HepG2 (cell line): Measurements from ENCODE around the gene PIK3CB. TPM values are rescaled to one million over a fixed set of nuclear protein-coding genes. Genes with fewer than 3 reads are reported as not detected.

Experiments used
- ATAC-seq: fragments of 200-7000 bp; cut with Tn5 transposase; 3 replicates; pipeline ENCODE4 v1.9.1; 2020; ENCODE audit warnings: mild to moderate bottlenecking, moderate library complexity
- BruUV-seq: library from RNA; stranded (reverse); fragments of 400-500 nt; replicated peaks from 2 replicates; lab custom pipeline; 2021; lab: Mats Ljungman, UMichigan
- CTCF ChIA-PET: fragments of 300-600 bp; formaldehyde crosslinking; extraction: SDS; loops from one replicate; lab custom pipeline; 2021; ENCODE audit warnings: low total read pairs, inconsistent platforms, low intra/inter-chr PET ratio; lab: Yijun Ruan, JAX
- POLR2A ChIA-PET: fragments of 350-600 bp; sonication (Branson Sonifier 250); formaldehyde crosslinking; loops from one replicate; lab custom pipeline; 2020; ENCODE audit warnings: antibody characterized with exemption, inconsistent platforms; lab: Yijun Ruan, JAX
- DNase-seq: peaks from one replicate; pipeline ENCODE4 v3.0.0-alpha.2; 2015; ENCODE audit warnings: low spot score
- FAIRE-seq: peaks from 3 replicates; lab custom pipeline; 2011; peaks lifted over from hg19 to GRCh38; lab: Jason Lieb, UNC
- H2AFZ ChIP-seq: one replicate; pipeline ENCODE4 v1.6.1; 2011; ENCODE audit warnings: low read length, inconsistent platforms
- H3K27ac ChIP-seq: fragments of 300-600 bp; 3 replicates; pipeline ENCODE4 v1.8.0; 2011; ENCODE audit warnings: mixed run types, mild to moderate bottlenecking, mixed read lengths, low read length, inconsistent platforms; ENCODE audit not compliant: insufficient read depth; ENCODE audit errors: extremely low read length
- H3K27me3 ChIP-seq, 2 experiments: fragments of 200-600 bp in 1 of 2; 2 replicates in 1 of 2; 3 replicates in 1 of 2; pipeline versions ENCODE4 v1.6.0 to v1.8.0; 2011; ENCODE audit warnings: low read length in 2 of 2, mild to moderate bottlenecking in 2 of 2, moderate library complexity in 2 of 2, inconsistent platforms in 1 of 2; ENCODE audit not compliant: insufficient read depth in 2 of 2, control insufficient read depth in 1 of 2
- H3K36me3 ChIP-seq, 2 experiments: fragments of 200-600 bp in 1 of 2; replicated peaks in 1 of 2; 2 replicates in 1 of 2; 3 replicates in 1 of 2; pipeline versions ENCODE4 v1.5.1 to v1.8.0; 2011; ENCODE audit warnings: low read length in 2 of 2, inconsistent platforms in 1 of 2; ENCODE audit not compliant: insufficient read depth in 2 of 2, control insufficient read depth in 1 of 2
- H3K4me1 ChIP-seq: 2 replicates; pipeline ENCODE4 v1.5.1; 2012; ENCODE audit warnings: low read length, inconsistent platforms; ENCODE audit not compliant: insufficient read depth
- H3K4me2 ChIP-seq: 2 replicates; pipeline ENCODE4 v1.6.0; 2011; ENCODE audit warnings: low read depth, low read length, inconsistent platforms
- H3K4me3 ChIP-seq, 3 experiments: fragments of 200-600 bp in 1 of 3; sonication (generic), shearing (Covaris generic) in 1 of 3; replicated peaks in 1 of 3; 2 replicates each; pipeline ENCODE4 v1.5.1; 2011 to 2016; ENCODE audit warnings: low read length in 3 of 3, inconsistent platforms in 2 of 3, low read depth in 2 of 3, mild to moderate bottlenecking in 2 of 3, control low read depth in 1 of 3, mixed read lengths in 1 of 3; ENCODE audit not compliant: insufficient read depth in 1 of 3
- H3K79me2 ChIP-seq: one replicate; pipeline ENCODE4 v1.6.1; 2011; ENCODE audit warnings: low read length, inconsistent platforms; ENCODE audit not compliant: insufficient read depth
- H3K9ac ChIP-seq: 2 replicates; pipeline ENCODE4 v1.6.0; 2011; ENCODE audit warnings: mild to moderate bottlenecking, low read depth, low read length, inconsistent platforms; ENCODE audit not compliant: insufficient read depth
- H3K9me3 ChIP-seq: 2 replicates; pipeline ENCODE4 v1.5.1; 2012; ENCODE audit warnings: mild to moderate bottlenecking, low read length
- H4K20me1 ChIP-seq: 2 replicates; pipeline ENCODE4 v1.6.0; 2011; ENCODE audit warnings: inconsistent platforms, mild to moderate bottlenecking, low read length, moderate library complexity; ENCODE audit not compliant: insufficient read depth
- CCDC6 ChIP-seq: sonication (generic); formaldehyde crosslinking; IDR thresholded peaks from 2 replicates; pipeline ENCODE4 v1.8.1; 2022; ENCODE audit warnings: mild to moderate bottlenecking, missing genetic modification reagents, moderate library complexity
- MIER3 ChIP-seq: IDR thresholded peaks from 2 replicates; pipeline ENCODE4 v1.6.1; 2016; ENCODE audit warnings: missing compliant biosample characterization, borderline replicate concordance
- SP140L ChIP-seq: sonication (generic); formaldehyde crosslinking; IDR thresholded peaks from 2 replicates; pipeline ENCODE4 v1.4.0; 2020; ENCODE audit warnings: missing genetic modification reagents, borderline replicate concordance
- TAF15 ChIP-seq: fragments of 200-400 bp; formaldehyde crosslinking; IDR thresholded peaks from one replicate; pipeline ENCODE4 v1.6.1; 2018; ENCODE audit warnings: mild to moderate bottlenecking, low read depth, low read length; ENCODE audit not compliant: poor library complexity, severe bottlenecking
- ZBTB3 ChIP-seq: sonication (generic); formaldehyde crosslinking; IDR thresholded peaks from 2 replicates; pipeline ENCODE4 v1.4.0; 2020; ENCODE audit warnings: low read depth, mild to moderate bottlenecking, moderate library complexity, missing genetic modification reagents, borderline replicate concordance
- ZFY ChIP-seq: sonication (generic); formaldehyde crosslinking; IDR thresholded peaks from 2 replicates; pipeline ENCODE4 v1.4.0; 2020; ENCODE audit warnings: missing genetic modification reagents
- ZKSCAN8 ChIP-seq: IDR thresholded peaks from 2 replicates; pipeline ENCODE4 v1.6.1; 2016; ENCODE audit warnings: borderline replicate concordance, missing genetic modification reagents, missing compliant biosample characterization
- ZNF121 ChIP-seq: sonication (generic); formaldehyde crosslinking; IDR thresholded peaks from 2 replicates; pipeline ENCODE4 v1.5.0; 2020; ENCODE audit warnings: mild to moderate bottlenecking, missing genetic modification reagents
- ZNF451 ChIP-seq: sonication (generic); formaldehyde crosslinking; IDR thresholded peaks from 2 replicates; pipeline ENCODE4 v1.5.0; 2020; ENCODE audit warnings: mild to moderate bottlenecking, missing genetic modification reagents
- ZNF781 ChIP-seq: sonication (generic); formaldehyde crosslinking; IDR thresholded peaks from 2 replicates; pipeline ENCODE4 v1.5.1; 2020; ENCODE audit warnings: borderline replicate concordance, mild to moderate bottlenecking, missing genetic modification reagents; ENCODE audit errors: not compliant biosample characterization
- WGBS: methylation state at CpG from one replicate; pipeline ENCODE4 v1.1.6; 2017; ENCODE audit warnings: low lambda C conversion rate; 5-methylcytosine and 5-hydroxymethylcytosine counted together
- in situ Hi-C: cut with HindIII; loops from 2 replicates; pipeline ENCODE4 v1.10.0; 2017; ENCODE audit warnings: low pct_unique_long_range_greater_than_20kb; ENCODE audit not compliant: extremely low pct_ligation_motif_present
- intact Hi-C: fragments of 100-400 bp; cut with micrococcal nuclease; formaldehyde crosslinking; loops from one replicate; pipeline ENCODE4 v1.10.0; 2022; ENCODE audit not compliant: unreplicated experiment
- polyA plus RNA-seq, 8 experiments: library from polyadenylated mRNA; depleted of rRNA in 3 of 8; stranded (reverse) in 7 of 8; unstranded in 1 of 8; fragments of >200 nt; fragmentation: Illumina TruSeq in 4 of 8; extraction: Trizol in 4 of 8; gene quantifications; 2 replicates each; pipeline versions ENCODE4 v1.2.1 to v1.2.3, GENCODE V29; 2011 to 2016; ENCODE audit warnings: low read depth in 4 of 8, missing spikeins in 1 of 8, mixed read lengths in 1 of 8; ENCODE audit not compliant: insufficient read depth in 1 of 8
- total RNA-seq, 5 experiments: library from RNA; depleted of rRNA; stranded (reverse); fragments of >200 nt; fragmentation: Illumina TruSeq; extraction: Trizol; gene quantifications; 2 replicates each; pipeline ENCODE4 v1.2.3, GENCODE V29; 2016; ENCODE audit warnings: low read depth in 1 of 5
- TF ChIP-seq, protein P1 (sequence below): sonication (generic); formaldehyde crosslinking; IDR thresholded peaks from 2 replicates; pipeline ENCODE4 v1.4.0; 2020; ENCODE audit warnings: missing genetic modification reagents
- TF ChIP-seq, protein P2 (sequence below): sonication (generic); formaldehyde crosslinking; IDR thresholded peaks from 2 replicates; pipeline ENCODE4 v1.8.0; 2022; ENCODE audit warnings: mild to moderate bottlenecking, missing genetic modification reagents, moderate library complexity

PIK3CB gene
- total and polyA plus RNA-seq, 2 of the 13 experiments (the other 11 are each of a cell fraction or from before 2014, with no cell fraction given): 6.6 to 18.7 TPM

DNA sequence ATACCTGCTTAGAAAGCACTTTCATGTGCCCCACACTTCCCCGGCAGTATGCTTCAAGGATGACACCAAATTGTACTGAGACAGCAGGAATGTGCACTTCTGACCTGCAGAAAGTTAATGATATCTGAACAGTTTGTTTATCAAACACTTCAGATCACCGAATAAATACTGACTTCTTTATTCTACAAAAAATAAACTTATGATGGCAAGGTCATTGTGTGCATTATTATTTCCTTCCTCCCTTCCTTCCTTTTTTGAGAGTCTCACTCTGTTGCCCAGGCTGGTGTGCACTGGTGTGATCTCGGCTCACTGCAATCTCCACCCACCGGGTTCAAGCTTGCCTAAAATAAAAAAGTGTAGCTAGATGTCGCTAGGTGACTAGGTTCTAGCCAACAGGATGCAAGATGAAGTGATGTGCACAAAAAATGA is 145.8 kb downstream of the PIK3CB start (continued):
- TF ChIP-seq ZBTB3 (CRISPR knock-in tag) (no peak), ZNF451 (CRISPR knock-in tag) (no peak), CCDC6 (CRISPR knock-in tag) (no peak), ZNF781 (CRISPR knock-in tag) (no peak), SP140L (CRISPR knock-in tag) (no peak), ZFY (CRISPR knock-in tag) (no peak)
- TF ChIP-seq, protein P1, sequence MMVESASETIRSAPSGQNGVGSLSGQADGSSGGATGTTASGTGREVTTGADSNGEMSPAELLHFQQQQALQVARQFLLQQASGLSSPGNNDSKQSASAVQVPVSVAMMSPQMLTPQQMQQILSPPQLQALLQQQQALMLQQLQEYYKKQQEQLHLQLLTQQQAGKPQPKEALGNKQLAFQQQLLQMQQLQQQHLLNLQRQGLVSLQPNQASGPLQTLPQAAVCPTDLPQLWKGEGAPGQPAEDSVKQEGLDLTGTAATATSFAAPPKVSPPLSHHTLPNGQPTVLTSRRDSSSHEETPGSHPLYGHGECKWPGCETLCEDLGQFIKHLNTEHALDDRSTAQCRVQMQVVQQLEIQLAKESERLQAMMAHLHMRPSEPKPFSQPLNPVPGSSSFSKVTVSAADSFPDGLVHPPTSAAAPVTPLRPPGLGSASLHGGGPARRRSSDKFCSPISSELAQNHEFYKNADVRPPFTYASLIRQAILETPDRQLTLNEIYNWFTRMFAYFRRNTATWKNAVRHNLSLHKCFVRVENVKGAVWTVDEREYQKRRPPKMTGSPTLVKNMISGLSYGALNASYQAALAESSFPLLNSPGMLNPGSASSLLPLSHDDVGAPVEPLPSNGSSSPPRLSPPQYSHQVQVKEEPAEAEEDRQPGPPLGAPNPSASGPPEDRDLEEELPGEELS (CRISPR knock-in tag): peak; percentile 72
- TF ChIP-seq, protein P2, sequence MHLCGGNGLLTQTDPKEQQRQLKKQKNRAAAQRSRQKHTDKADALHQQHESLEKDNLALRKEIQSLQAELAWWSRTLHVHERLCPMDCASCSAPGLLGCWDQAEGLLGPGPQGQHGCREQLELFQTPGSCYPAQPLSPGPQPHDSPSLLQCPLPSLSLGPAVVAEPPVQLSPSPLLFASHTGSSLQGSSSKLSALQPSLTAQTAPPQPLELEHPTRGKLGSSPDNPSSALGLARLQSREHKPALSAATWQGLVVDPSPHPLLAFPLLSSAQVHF (CRISPR knock-in tag): no peak

DNA sequence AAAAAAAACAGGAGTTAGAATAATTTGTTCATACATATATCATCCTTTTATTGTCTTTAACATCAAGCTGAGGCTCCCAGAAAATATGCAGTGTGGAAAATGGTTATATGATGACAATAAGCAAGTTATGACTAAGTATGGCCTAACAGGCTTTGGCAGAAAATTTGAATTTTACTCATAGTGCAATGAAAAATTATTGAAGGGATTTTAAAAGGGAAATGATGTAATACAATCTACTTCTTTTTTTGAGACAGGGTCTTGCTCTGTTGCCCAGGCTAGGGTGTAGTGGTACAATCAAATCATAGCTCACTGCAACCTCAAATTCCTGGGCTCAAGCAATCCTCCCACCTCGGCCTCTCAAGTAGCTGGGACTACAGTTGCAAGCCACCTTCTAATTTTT is 147.5 kb downstream of the PIK3CB start:
- ChIA-PET POLR2A (interaction anchor here (0.8 to 1.7 kb wide), 3 partner anchors 13 to 176 kb away, joined by 3 to 5 read pairs (median 3); no protein-coding TSS in a partner anchor), CTCF (no interaction called here)
- TF ChIP-seq ZNF121 (CRISPR knock-in tag) (peak; percentile 92), MIER3 (CRISPR knock-in tag) (no peak), TAF15 (no peak), ZKSCAN8 (CRISPR knock-in tag) (0 out of 2 replicates have a peak, but pooled peaks have one; percentile 4)
- in situ Hi-C loops (loop anchor here (10.0 to 25.0 kb wide), 2 partner anchors 92 to 675 kb away; partner anchors contain the start of gene CEP70), intact Hi-C loops (loop anchor here (5.0 kb wide), 1 partner anchor 95 kb away; the partner anchor contains the start of gene CEP70)
- no peak overlapping the region for H3K9ac ChIP-seq
- ATAC-seq: no peak
- H3K4me1 ChIP-seq: peaks cover 40% of the 10 kb centered on the region
- no peak overlapping the region for H2AFZ ChIP-seq
- no peak for DNase-seq
- no TSS peak for BruUV-seq
- no peaks in the 10 kb centered on the region for H3K9me3 ChIP-seq
- no peak overlapping the region for H3K4me3 ChIP-seq
- H3K27me3 ChIP-seq: no peaks in the 10 kb centered on the region
- peak overlapping the region; percentile 24 for H3K27ac ChIP-seq
- H4K20me1 ChIP-seq: peaks cover 4% of the 10 kb centered on the region; the same call in 1 of the 2 replicates
- no peak for FAIRE-seq
- H3K36me3 ChIP-seq: peaks cover 2 to 29% of the 10 kb centered on the region in 2 experiments; a peak in 3 of 5 replicates
- H3K79me2 ChIP-seq: no peaks in the 10 kb centered on the region
- H3K4me2 ChIP-seq: peak overlapping the region; percentile 14
- WGBS: 88% methylated on average over 1 of the region's 1 CpG
